Loucy (cell line): ENCODE measurements around the gene SLC35B4.

Source experiments
- H2AFZ ChIP-seq: fragments of 200-600 bp; sonication (generic); 2 replicates; pipeline ENCODE4 v1.6.0; 2016; ENCODE audit warnings: antibody characterized with exemption, mild to moderate bottlenecking, low read length, moderate library complexity
- H3F3A ChIP-seq: fragments of 200-600 bp; 2 replicates; pipeline ENCODE4 v1.6.0; 2016; ENCODE audit warnings: antibody characterized with exemption, low read depth, mild to moderate bottlenecking
- H3K27me3 ChIP-seq: fragments of 200-600 bp; sonication (generic); 2 replicates; pipeline ENCODE4 v1.6.1; 2014; ENCODE audit warnings: low read length, mild to moderate bottlenecking; ENCODE audit not compliant: insufficient read depth, poor library complexity, severe bottlenecking
- H3K36me3 ChIP-seq: fragments of 200-600 bp; sonication (generic); 2 replicates; pipeline ENCODE4 v1.6.1; 2016; ENCODE audit warnings: low read length; ENCODE audit not compliant: insufficient read depth
- H3K4me1 ChIP-seq: fragments of 200-600 bp; sonication (generic); 2 replicates; pipeline ENCODE4 v1.5.1; 2014; ENCODE audit warnings: low read length, mild to moderate bottlenecking; ENCODE audit not compliant: insufficient read depth, poor library complexity, severe bottlenecking
- H3K4me2 ChIP-seq: fragments of 200-600 bp; sonication (generic); 2 replicates; pipeline ENCODE4 v1.6.0; 2014; ENCODE audit warnings: antibody characterized with exemption, low read length, low read depth, mild to moderate bottlenecking; ENCODE audit not compliant: poor library complexity, severe bottlenecking
- H3K4me3 ChIP-seq: fragments of 200-600 bp; sonication (generic); 2 replicates; pipeline ENCODE4 v1.5.1; 2014; ENCODE audit warnings: low read length, mild to moderate bottlenecking, mixed read lengths; ENCODE audit not compliant: poor library complexity, severe bottlenecking
- H3K79me2 ChIP-seq: fragments of 200-600 bp; sonication (generic); 2 replicates; pipeline ENCODE4 v1.6.1; 2014; ENCODE audit warnings: low read length; ENCODE audit not compliant: insufficient read depth
- H3K9ac ChIP-seq: fragments of 200-600 bp; sonication (generic); 2 replicates; pipeline ENCODE4 v1.6.0; 2014; ENCODE audit warnings: mild to moderate bottlenecking, low read depth, low read length, moderate library complexity; ENCODE audit not compliant: poor library complexity, severe bottlenecking
- H3K9me2 ChIP-seq: fragments of 200-600 bp; sonication (generic); replicated peaks from 2 replicates; pipeline ENCODE4 v1.6.1; 2016; ENCODE audit warnings: low read depth, low read length, mixed read lengths
- H3K9me3 ChIP-seq: fragments of 200-600 bp; sonication (generic); 2 replicates; pipeline ENCODE4 v1.6.1; 2014; ENCODE audit warnings: mild to moderate bottlenecking, antibody characterized with exemption, low read length, low read depth; ENCODE audit not compliant: insufficient read depth
- H4K20me1 ChIP-seq: fragments of 200-600 bp; sonication (generic); 2 replicates; pipeline ENCODE4 v1.6.0; 2014; ENCODE audit warnings: antibody characterized with exemption, low read length, mild to moderate bottlenecking; ENCODE audit not compliant: insufficient read depth, poor library complexity, severe bottlenecking
- CTCF ChIP-seq: fragments of 200-600 bp; sonication (generic); conservative IDR thresholded peaks from 2 replicates; pipeline ENCODE4 v1.5.1; 2014; ENCODE audit warnings: mild to moderate bottlenecking, antibody characterized with exemption, low read length
- EZH2phosphoT487 ChIP-seq: fragments of 200-600 bp; IDR thresholded peaks from 2 replicates; pipeline ENCODE4 v1.6.1; 2018; ENCODE audit warnings: antibody characterized with exemption, mild to moderate bottlenecking, moderate library complexity, borderline replicate concordance

The SLC35B4 gene

GRCh38 chr7:134331393-134331792 lies 14.7 kb upstream of the SLC35B4 start:
- no peaks in the 10 kb centered on the region for H3K36me3 ChIP-seq
- no peaks in the 10 kb centered on the region for H3K9me2 ChIP-seq
- H4K20me1 ChIP-seq, result no peaks in the 10 kb centered on the region
- no peak overlapping the region for H3K9ac ChIP-seq
- no peak overlapping the region for H3K4me3 ChIP-seq
- H3K4me2 ChIP-seq, result no peak overlapping the region
- H3F3A ChIP-seq, result no peaks in the 10 kb centered on the region
- H3K27me3 ChIP-seq, result no peaks in the 10 kb centered on the region
- peaks cover 3% of the 10 kb centered on the region for H3K4me1 ChIP-seq
- no peaks in the 10 kb centered on the region for H3K9me3 ChIP-seq
- TF ChIP-seq CTCF (no peak), EZH2phosphoT487 (no peak)
- no peak overlapping the region for H2AFZ ChIP-seq
- H3K79me2 ChIP-seq, result no peaks in the 10 kb centered on the region

- Histone ChIP-seq H2AFZ (no peak overlapping the region), H3K9me2 (no peaks in the 10 kb centered on the region), H3K9ac (no peak overlapping the region), H3F3A (no peaks in the 10 kb centered on the region), H3K4me3 (no peak overlapping the region), H3K9me3 (no peaks in the 10 kb centered on the region), H3K4me2 (no peak overlapping the region), H3K27me3 (no peaks in the 10 kb centered on the region), H4K20me1 (no peaks in the 10 kb centered on the region), H3K79me2 (no peaks in the 10 kb centered on the region), H3K36me3 (no peaks in the 10 kb centered on the region), H3K4me1 (peaks cover 3% of the 10 kb centered on the region)
- TF ChIP-seq CTCF (no peak), EZH2phosphoT487 (no peak)
Observed at GRCh38 chr7:134330974-134331373, 14.2 kb upstream of the SLC35B4 start.

- Histone ChIP-seq H3K27me3 (no peaks in the 10 kb centered on the region), H3F3A (no peaks in the 10 kb centered on the region), H3K36me3 (no peaks in the 10 kb centered on the region), H3K9me3 (no peaks in the 10 kb centered on the region), H3K79me2 (no peaks in the 10 kb centered on the region), H3K9ac (no peak overlapping the region), H3K4me1 (peaks cover 3% of the 10 kb centered on the region), H2AFZ (no peak overlapping the region), H4K20me1 (no peaks in the 10 kb centered on the region), H3K4me2 (no peak overlapping the region), H3K9me2 (no peaks in the 10 kb centered on the region), H3K4me3 (no peak overlapping the region)
- TF ChIP-seq CTCF, result no peak
- no peak for TF ChIP-seq EZH2phosphoT487
Observed at GRCh38 chr7:134329614-134330346, 13.1 kb upstream of the SLC35B4 start.
